H1 (cell line): Measurements from ENCODE around the gene SYNE4. TPM values are rescaled to one million over a fixed set of nuclear protein-coding genes. Genes with fewer than 3 reads are reported as not detected.

ENCODE experiments used
- CTCF ChIA-PET: fragments of 300-600 bp; sonication (Branson Sonifier 250); formaldehyde crosslinking; loops from one replicate; lab custom pipeline; 2021; ENCODE audit not compliant: partially characterized antibody; lab: Charles Lee
- POLR2A ChIA-PET: fragments of 300-600 bp; sonication (Branson Sonifier 250); formaldehyde crosslinking; loops from one replicate; lab custom pipeline; 2021; ENCODE audit warnings: inconsistent platforms; ENCODE audit not compliant: partially characterized antibody; lab: Charles Lee
- DNase-seq, 2 experiments: peaks; one replicate each; pipeline versions ENCODE4 v3.0.0 to v3.0.0-alpha.2; 2010 to 2022; ENCODE audit warnings: low spot score in 2 of 2, low read depth in 1 of 2, mixed read lengths in 1 of 2
- FAIRE-seq: peaks from 2 replicates; lab custom pipeline; 2011; peaks lifted over from hg19 to GRCh38; lab: Jason Lieb, UNC
- H2AFZ ChIP-seq: 2 replicates; pipeline ENCODE4 v1.8.1; 2012; ENCODE audit warnings: low read length, inconsistent platforms
- H2AK5ac ChIP-seq: 2 replicates; pipeline ENCODE4 v1.6.1; 2013; ENCODE audit warnings: low read depth, low read length
- H2BK120ac ChIP-seq: replicated peaks from 2 replicates; pipeline ENCODE3; 2013; ENCODE audit warnings: low read depth, low read length, inconsistent platforms
- H2BK12ac ChIP-seq: 2 replicates; pipeline ENCODE4 v1.6.1; 2013; ENCODE audit warnings: low read depth, low read length
- H2BK15ac ChIP-seq: 2 replicates; pipeline ENCODE4 v1.6.1; 2013; ENCODE audit warnings: low read length
- H2BK20ac ChIP-seq: 2 replicates; pipeline ENCODE4 v1.6.1; 2013; ENCODE audit warnings: low read length
- H2BK5ac ChIP-seq: 2 replicates; pipeline ENCODE4 v1.6.1; 2013; ENCODE audit warnings: low read depth, low read length
- H3K14ac ChIP-seq: 2 replicates; pipeline ENCODE4 v1.6.1; 2013; ENCODE audit warnings: inconsistent platforms; ENCODE audit not compliant: insufficient read length
- H3K18ac ChIP-seq: 2 replicates; pipeline ENCODE4 v1.6.1; 2013; ENCODE audit warnings: low read length; ENCODE audit errors: extremely low read depth
- H3K23ac ChIP-seq: 2 replicates; pipeline ENCODE4 v1.6.1; 2013; ENCODE audit warnings: inconsistent platforms; ENCODE audit not compliant: insufficient read length
- H3K23me2 ChIP-seq: 2 replicates; pipeline ENCODE4 v1.6.1; 2013; ENCODE audit warnings: low read depth, low read length
- H3K27ac ChIP-seq: 2 replicates; pipeline ENCODE4 v1.6.1; 2011; ENCODE audit warnings: low read depth, low read length, inconsistent platforms
- H3K27me3 ChIP-seq, 4 experiments: replicated peaks in 1 of 4; 1 replicate in 1 of 4; 2 replicates in 3 of 4; pipeline versions ENCODE4 v1.6.1 to v1.8.1; 2011 to 2013; ENCODE audit warnings: low read length in 3 of 4, mild to moderate bottlenecking in 3 of 4, inconsistent platforms in 2 of 4, mixed read lengths in 2 of 4, moderate library complexity in 1 of 4; ENCODE audit not compliant: control insufficient read depth in 3 of 4, insufficient read depth in 3 of 4; ENCODE audit errors: extremely low read depth in 1 of 4
- H3K36me3 ChIP-seq, 4 experiments: 2 replicates each; pipeline versions ENCODE4 v1.6.1 to v1.8.1; 2011 to 2013; ENCODE audit warnings: mild to moderate bottlenecking in 4 of 4, low read length in 3 of 4, moderate library complexity in 2 of 4, control low read depth in 1 of 4, inconsistent platforms in 1 of 4; ENCODE audit not compliant: insufficient read depth in 4 of 4, control insufficient read depth in 2 of 4
- H3K4ac ChIP-seq: replicated peaks from 2 replicates; pipeline ENCODE3; 2013; ENCODE audit warnings: low read length, low read depth, mixed read lengths, inconsistent platforms; ENCODE audit not compliant: insufficient read length
- H3K4me1 ChIP-seq, 4 experiments: replicated peaks in 1 of 4; 1 replicate in 1 of 4; 2 replicates in 3 of 4; pipeline versions ENCODE4 v1.6.1 to v1.8.1; 2011 to 2013; ENCODE audit warnings: low read length in 3 of 4, inconsistent platforms in 2 of 4, mixed read lengths in 1 of 4; ENCODE audit not compliant: insufficient read depth in 4 of 4, control insufficient read depth in 3 of 4
- H3K4me2 ChIP-seq, 2 experiments: 2 replicates each; pipeline versions ENCODE4 v1.6.1 to v1.8.1; 2011 to 2013; ENCODE audit warnings: low read depth in 2 of 2, low read length in 2 of 2, control low read depth in 1 of 2, inconsistent platforms in 1 of 2, mild to moderate bottlenecking in 1 of 2; ENCODE audit not compliant: insufficient read depth in 1 of 2
- H3K4me3 ChIP-seq, 4 experiments: fragments of 200-600, 300-600 bp in 1 of 4; sonication (generic), shearing (Covaris generic), sonication (Bioruptor Twin) in 1 of 4; 2 replicates each; pipeline versions ENCODE4 v1.5.1 to v1.8.1; 2011 to 2016; ENCODE audit warnings: low read length in 4 of 4, low read depth in 3 of 4, control low read depth in 2 of 4, inconsistent platforms in 2 of 4, mild to moderate bottlenecking in 2 of 4, mixed read lengths in 1 of 4, moderate library complexity in 1 of 4; ENCODE audit not compliant: insufficient read depth in 2 of 4; ENCODE audit errors: extremely low read depth in 1 of 4
- H3K56ac ChIP-seq: replicated peaks from 2 replicates; pipeline ENCODE3; 2013; ENCODE audit warnings: low read depth, mild to moderate bottlenecking, mixed read lengths, low read length, inconsistent platforms; ENCODE audit not compliant: insufficient read length
- H3K79me1 ChIP-seq: 2 replicates; pipeline ENCODE4 v1.6.1; 2013; ENCODE audit warnings: low read depth, low read length, control low read depth
- H3K79me2 ChIP-seq, 2 experiments: 2 replicates each; pipeline versions ENCODE4 v1.6.1 to v1.8.1; 2012 to 2013; ENCODE audit warnings: low read length in 2 of 2, mild to moderate bottlenecking in 2 of 2, inconsistent platforms in 1 of 2; ENCODE audit not compliant: insufficient read depth in 2 of 2, control insufficient read depth in 1 of 2
- H3K9ac ChIP-seq, 4 experiments: replicated peaks in 1 of 4; 1 replicate in 1 of 4; 2 replicates in 3 of 4; pipeline versions ENCODE4 v1.6.1 to v1.8.1; 2011 to 2013; ENCODE audit warnings: low read depth in 3 of 4, low read length in 3 of 4, control low read depth in 2 of 4, mild to moderate bottlenecking in 2 of 4, moderate library complexity in 2 of 4, inconsistent platforms in 1 of 4; ENCODE audit errors: extremely low read depth in 1 of 4
- H3K9me3 ChIP-seq, 2 experiments: 2 replicates each; pipeline versions ENCODE4 v1.6.1 to v1.8.1; 2012 to 2013; ENCODE audit warnings: mild to moderate bottlenecking in 2 of 2, moderate library complexity in 2 of 2, control low read depth in 1 of 2, inconsistent platforms in 1 of 2, low read depth in 1 of 2, low read length in 1 of 2, mixed read lengths in 1 of 2; ENCODE audit not compliant: insufficient read depth in 2 of 2
- H4K20me1 ChIP-seq, 2 experiments: replicated peaks in 1 of 2; 2 replicates each; pipeline versions ENCODE3 to v1.8.1; 2011 to 2013; ENCODE audit warnings: inconsistent platforms in 2 of 2, low read length in 2 of 2, mild to moderate bottlenecking in 1 of 2; ENCODE audit not compliant: insufficient read depth in 2 of 2, control insufficient read depth in 1 of 2
- H4K5ac ChIP-seq: 2 replicates; pipeline ENCODE4 v1.6.1; 2013; ENCODE audit warnings: low read length, low read depth, mixed read lengths, inconsistent platforms; ENCODE audit not compliant: insufficient read length
- H4K8ac ChIP-seq: 2 replicates; pipeline ENCODE4 v1.8.0; 2013; ENCODE audit warnings: mild to moderate bottlenecking, moderate library complexity, low read length, inconsistent platforms; ENCODE audit not compliant: insufficient read depth; ENCODE audit errors: extremely low read depth
- H4K91ac ChIP-seq: replicated peaks from 2 replicates; pipeline ENCODE3; 2013; ENCODE audit warnings: low read length, mixed read lengths, inconsistent platforms; ENCODE audit not compliant: insufficient read length
- BACH1 ChIP-seq: IDR thresholded peaks from 2 replicates; pipeline ENCODE4 v1.6.1; 2012; ENCODE audit warnings: low read length, improper control_type of control experiment
- CREB1 ChIP-seq: IDR thresholded peaks from 2 replicates; pipeline ENCODE4 v1.6.1; 2012; ENCODE audit warnings: inconsistent platforms
- GABPA ChIP-seq: IDR thresholded peaks from 2 replicates; pipeline ENCODE4 v1.6.1; 2011; ENCODE audit warnings: mild to moderate bottlenecking, low read length, moderate library complexity, borderline replicate concordance; ENCODE audit not compliant: insufficient read depth
- KDM1A ChIP-seq: fragments of 200-600, 300-600 bp; sonication (generic); IDR thresholded peaks from 2 replicates; pipeline ENCODE4 v1.7.1; 2016; ENCODE audit warnings: mild to moderate bottlenecking, low read length, borderline replicate concordance
- KDM5A ChIP-seq: fragments of 200-600 bp; IDR thresholded peaks from 2 replicates; pipeline ENCODE4 v1.7.1; 2012; ENCODE audit warnings: mild to moderate bottlenecking, low read length, inconsistent platforms, mixed read lengths
- MAFK ChIP-seq: IDR thresholded peaks from 2 replicates; pipeline ENCODE4 v1.6.1; 2012; ENCODE audit warnings: low read depth, mild to moderate bottlenecking, improper control_type of control experiment, low read length
- RBBP5 ChIP-seq: IDR thresholded peaks from 2 replicates; pipeline ENCODE4 v1.7.1; 2012; ENCODE audit warnings: low read depth, mild to moderate bottlenecking, inconsistent platforms, low read length, moderate library complexity, borderline replicate concordance
- SP2 ChIP-seq: IDR thresholded peaks from 2 replicates; pipeline ENCODE4 v1.6.1; 2012; ENCODE audit warnings: mild to moderate bottlenecking, low read length, inconsistent platforms
- TBP ChIP-seq: IDR thresholded peaks from 2 replicates; pipeline ENCODE4 v1.6.1; 2011; ENCODE audit warnings: low read depth, low read length, improper control_type of control experiment
- WGBS, 2 experiments: shearing (Covaris generic) in 1 of 2; methylation state at CpG; one replicate each; pipeline versions ENCODE4 v1.1.6 to v1.1.7; 2013 to 2015; ENCODE audit warnings: low lambda C conversion rate in 2 of 2, mixed read lengths in 2 of 2, inconsistent platforms in 1 of 2, low coverage in 1 of 2, missing lambda C conversion rate in 1 of 2; ENCODE audit not compliant: insufficient replicate concordance in 2 of 2, insufficient coverage in 1 of 2, insufficient read length in 1 of 2; ENCODE audit errors: extremely low coverage in 1 of 2, missing lambda C conversion rate in 1 of 2; 5-methylcytosine and 5-hydroxymethylcytosine counted together
- polyA plus RNA-seq, 7 experiments: library from polyadenylated mRNA; depleted of rRNA in 3 of 7; stranded (reverse) in 5 of 7; unstranded in 2 of 7; fragments of >200 nt in 5 of 7; fragments of 200-250 nt in 2 of 7; gene quantifications; 1 replicate in 5 of 7; 2 replicates in 1 of 7; 4 replicates in 1 of 7; pipeline versions ENCODE4 v1.2.1 to v1.2.3, GENCODE V29; 2011 to 2013; ENCODE audit warnings: missing spikeins in 2 of 7, mixed read lengths in 2 of 7
- total RNA-seq: library from RNA; stranded (reverse); fragmentation: NEBNext Ultra II Directional; extraction: Animal tissue kit (Norgen Biotek cat#: 25700); gene quantifications from 2 replicates; pipeline ENCODE4 v1.2.1, GENCODE V29; 2021
- TF ChIP-seq, protein P1 (sequence below), 3 experiments: IDR thresholded peaks; 1 replicate in 2 of 3; 2 replicates in 1 of 3; pipeline versions ENCODE4 v1.5.1 to v1.6.1; 2011; ENCODE audit warnings: low read length in 3 of 3, mild to moderate bottlenecking in 3 of 3, inconsistent platforms in 2 of 3, low read depth in 1 of 3, moderate library complexity in 1 of 3; ENCODE audit not compliant: insufficient read depth in 1 of 3; ENCODE audit errors: control extremely low read depth in 1 of 3

SYNE4 gene
- total and polyA plus RNA-seq, 2 of the 8 experiments (the other 6 are each of a cell fraction or from before 2014, with no cell fraction given) = 20.8 to 22.6 TPM

DNA sequence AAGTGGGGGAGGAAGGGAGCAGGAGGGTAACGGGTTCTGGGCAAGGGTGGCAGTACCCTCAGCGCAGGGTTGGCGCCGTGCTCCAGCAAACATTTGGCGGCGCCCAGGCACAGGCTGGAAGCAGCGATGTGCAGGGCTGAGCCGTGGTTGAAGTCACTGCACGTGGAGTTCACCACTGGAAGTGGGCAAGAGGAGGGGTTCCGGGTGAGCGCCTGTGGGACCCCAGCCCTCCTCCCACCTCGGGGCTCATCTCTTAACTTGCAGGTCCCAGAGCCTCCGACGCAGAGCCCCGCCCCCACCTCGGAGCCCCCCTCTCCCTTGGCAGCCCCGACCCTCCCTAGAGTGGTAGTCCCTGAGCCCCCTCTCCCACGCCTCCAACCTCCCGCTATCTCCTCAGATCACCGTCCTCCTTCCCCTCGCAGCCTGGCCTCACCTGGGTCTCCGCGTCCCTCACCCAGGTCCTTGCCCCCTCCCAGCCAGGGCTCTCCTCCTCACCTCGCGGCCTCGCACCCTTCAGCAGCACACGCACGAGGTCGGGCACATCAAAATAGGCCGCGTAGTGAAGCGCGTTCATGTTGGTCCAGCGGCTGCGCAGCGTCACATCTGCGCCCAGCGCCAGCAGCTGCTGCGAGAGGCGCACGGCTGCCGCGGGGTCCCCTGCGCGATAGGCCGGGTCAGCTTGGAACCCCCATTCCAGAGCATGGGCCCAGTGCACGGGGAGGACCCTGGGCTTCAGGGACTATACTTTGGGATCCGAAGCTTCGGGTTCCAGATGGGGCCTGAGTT, 17.7 kb upstream of the SYNE4 start:
- Histone ChIP-seq H3K27me3 (no peaks in the 10 kb centered on the region; a peak in 1 of 7 replicates), H2BK15ac (no peak overlapping the region), H2BK12ac (no peak overlapping the region), H2BK20ac (no peak overlapping the region), H3K36me3 (peaks cover 0 to 21% (median 5%) of the 10 kb centered on the region in 4 experiments; a peak in 4 of 8 replicates), H2BK120ac (no peak overlapping the region), H3K23ac (no peak overlapping the region), H3K27ac (no peak overlapping the region), H3K18ac (no peak overlapping the region), H3K9me3 (no peaks in the 10 kb centered on the region), H3K14ac (no peak overlapping the region), H2AFZ (no peak overlapping the region), H4K20me1 (peaks cover 0 to 9% of the 10 kb centered on the region in 2 experiments), H4K5ac (no peak overlapping the region), H2AK5ac (no peak overlapping the region), H3K4me1 (no peaks in the 10 kb centered on the region), H3K79me2 (no peaks in the 10 kb centered on the region), H3K4ac (no peak overlapping the region), H3K4me3 (no peak overlapping the region), H3K4me2 (no peak overlapping the region), H3K23me2 (no peaks in the 10 kb centered on the region), H3K56ac (no peak overlapping the region), H4K91ac (no peak overlapping the region), H4K8ac (no peak overlapping the region), H2BK5ac (no peak overlapping the region), H3K9ac (no peak overlapping the region), H3K79me1 (no peaks in the 10 kb centered on the region)
- no peak for DNase-seq
- ChIA-PET POLR2A (interaction anchor here (0.9 to 1.1 kb wide), 2 partner anchors 8 to 12 kb away, joined by 3 to 4 read pairs; partner anchors contain the start of gene ALKBH6), CTCF (interaction anchor here (0.6 to 1.7 kb wide), 3 partner anchors 15 to 42 kb away, joined by 3 to 4 read pairs (median 3); no protein-coding TSS in a partner anchor)
- WGBS, 2 experiments = 91% methylated on average over 45 of the region's 49 CpGs; no CpG with 5 or more reads in 1 of the 2 experiments
- no peak for FAIRE-seq
- TF ChIP-seq SP2 (no peak), CREB1 (no peak), GABPA (no peak), BACH1 (no peak), MAFK (no peak), RBBP5 (no peak), KDM5A (no peak), TBP (no peak), KDM1A (no peak)
- TF ChIP-seq, protein P1, sequence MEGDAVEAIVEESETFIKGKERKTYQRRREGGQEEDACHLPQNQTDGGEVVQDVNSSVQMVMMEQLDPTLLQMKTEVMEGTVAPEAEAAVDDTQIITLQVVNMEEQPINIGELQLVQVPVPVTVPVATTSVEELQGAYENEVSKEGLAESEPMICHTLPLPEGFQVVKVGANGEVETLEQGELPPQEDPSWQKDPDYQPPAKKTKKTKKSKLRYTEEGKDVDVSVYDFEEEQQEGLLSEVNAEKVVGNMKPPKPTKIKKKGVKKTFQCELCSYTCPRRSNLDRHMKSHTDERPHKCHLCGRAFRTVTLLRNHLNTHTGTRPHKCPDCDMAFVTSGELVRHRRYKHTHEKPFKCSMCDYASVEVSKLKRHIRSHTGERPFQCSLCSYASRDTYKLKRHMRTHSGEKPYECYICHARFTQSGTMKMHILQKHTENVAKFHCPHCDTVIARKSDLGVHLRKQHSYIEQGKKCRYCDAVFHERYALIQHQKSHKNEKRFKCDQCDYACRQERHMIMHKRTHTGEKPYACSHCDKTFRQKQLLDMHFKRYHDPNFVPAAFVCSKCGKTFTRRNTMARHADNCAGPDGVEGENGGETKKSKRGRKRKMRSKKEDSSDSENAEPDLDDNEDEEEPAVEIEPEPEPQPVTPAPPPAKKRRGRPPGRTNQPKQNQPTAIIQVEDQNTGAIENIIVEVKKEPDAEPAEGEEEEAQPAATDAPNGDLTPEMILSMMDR (IDR thresholded peaks at IDR 0.05; ENCODE audit: control extremely low read depth in 1 of 3, insufficient read depth in 1 of 3, low read depth in 1 of 3, low read length in 3 of 3) = no peak
